ENCODE data around the gene OLFM3.

Gene OLFM3

GRCh38 chr1:101942516-101943193 lies 54.1 kb downstream of the OLFM3 start:
- no peak for DNase-seq

GRCh38 chr1:101938681-101939080 lies 58.0 kb downstream of the OLFM3 start:
- DNase-seq, result no peak

- no peak for DNase-seq
Observed at GRCh38 chr1:101929343-101929742, 67.4 kb downstream of the OLFM3 start.

GRCh38 chr1:101928829-101929228 lies 67.9 kb downstream of the OLFM3 start:
- DNase-seq, result no peak

- DNase-seq, result no peak
Observed at GRCh38 chr1:101924700-101925099, 72.0 kb downstream of the OLFM3 start.

- no peak for DNase-seq
Observed at GRCh38 chr1:101920577-101920976, 76.1 kb downstream of the OLFM3 start.

GRCh38 chr1:101918277-101918676 lies 78.4 kb downstream of the OLFM3 start:
- DNase-seq, result no peak

- DNase-seq, result no peak
Observed at GRCh38 chr1:101915597-101915996, 81.1 kb downstream of the OLFM3 start.

GRCh38 chr1:101914473-101915242 lies 82.1 kb downstream of the OLFM3 start:
- DNase-seq, result no peak

GRCh38 chr1:101911894-101912293 lies 84.8 kb downstream of the OLFM3 start:
- no peak for DNase-seq

GRCh38 chr1:101908980-101909379 lies 87.7 kb downstream of the OLFM3 start:
- no peak for DNase-seq

- no peak for DNase-seq
Observed at GRCh38 chr1:101907264-101907663, 89.5 kb downstream of the OLFM3 start.

- DNase-seq, result no peak
Observed at GRCh38 chr1:101905283-101905835, 91.4 kb downstream of the OLFM3 start.

- DNase-seq, result no peak
Observed at GRCh38 chr1:101902199-101902598, 94.5 kb downstream of the OLFM3 start.

- no peak for DNase-seq
Observed at GRCh38 chr1:101898137-101898536, 98.6 kb downstream of the OLFM3 start.

GRCh38 chr1:101884621-101885020 lies 112.1 kb downstream of the OLFM3 start:
- DNase-seq, result no peak

GRCh38 chr1:101875891-101876290 lies 120.8 kb downstream of the OLFM3 start:
- no peak for DNase-seq

GRCh38 chr1:101873672-101874071 lies 123.1 kb downstream of the OLFM3 start:
- no peak for DNase-seq

GRCh38 chr1:101859941-101860340 lies 136.8 kb downstream of the OLFM3 start:
- no peak for DNase-seq

GRCh38 chr1:101854271-101854670 lies 142.5 kb downstream of the OLFM3 start:
- no peak for DNase-seq

GRCh38 chr1:101852936-101853335 lies 143.8 kb downstream of the OLFM3 start:
- DNase-seq, result no peak

GRCh38 chr1:101849356-101849755 lies 147.4 kb downstream of the OLFM3 start:
- no peak for DNase-seq

- DNase-seq, result no peak
Observed at GRCh38 chr1:101847626-101848025, 149.1 kb downstream of the OLFM3 start.

GRCh38 chr1:101846820-101847219 lies 149.9 kb downstream of the OLFM3 start:
- no peak for DNase-seq
